Thoracic aorta (tissue), 2 donors: ENCODE measurements around the gene RGS17. TPM values are rescaled to one million over a fixed set of nuclear protein-coding genes. Genes with fewer than 3 reads are reported as not detected.
A peak's percentile ranks its signal among the peaks of the same experiment; 100 is the strongest.

Experiments used
- ATAC-seq: fragments of 150-250 bp; one replicate; pipeline ENCODE4 v1.8.0; 2017; ENCODE audit warnings: low read depth; ENCODE audit not compliant: insufficient number of reproducible peaks, low FRiP score
- DNase-seq: peaks from one replicate; pipeline ENCODE4 v3.0.0-alpha.2; 2020; ENCODE audit warnings: low spot score
- H3K27ac ChIP-seq, 2 donors: fragments of 200-600 bp; sonication (generic); 1 replicate in 1 of 2; 2 replicates in 1 of 2; pipeline ENCODE4 v1.5.1; 2016; ENCODE audit warnings: mild to moderate bottlenecking in 2 of 2, moderate library complexity in 2 of 2
- H3K27me3 ChIP-seq: fragments of 200-600 bp; sonication (generic); replicated peaks from 2 replicates; pipeline ENCODE4 v1.6.0; 2016; ENCODE audit warnings: mild to moderate bottlenecking; ENCODE audit not compliant: insufficient read depth
- H3K36me3 ChIP-seq: fragments of 200-600 bp; sonication (generic); one replicate; pipeline ENCODE4 v1.5.1; 2016
- H3K4me1 ChIP-seq, 2 donors: fragments of 200-600 bp; sonication (generic); 1 replicate in 1 of 2; 2 replicates in 1 of 2; pipeline versions ENCODE4 v1.5.1 to v1.6.0; 2016; ENCODE audit warnings: low read depth in 2 of 2, mild to moderate bottlenecking in 1 of 2; ENCODE audit not compliant: control insufficient read depth in 1 of 2
- H3K4me3 ChIP-seq: fragments of 200-600 bp; sonication (generic); 2 replicates; pipeline ENCODE4 v1.5.1; 2016; ENCODE audit warnings: mild to moderate bottlenecking
- H3K9me3 ChIP-seq: fragments of 200-600 bp; sonication (generic); 2 replicates; pipeline ENCODE4 v1.5.1; 2016
- total RNA-seq, 2 donors: library from RNA; depleted of rRNA; stranded (reverse); fragments of >200 nt; gene quantifications; one replicate each; pipeline versions ENCODE4 v1.1.0 to v1.2.3, GENCODE V29; 2016
- TF ChIP-seq, protein P1 (sequence below): fragments of 200-600 bp; sonication (generic); IDR thresholded peaks from one replicate; pipeline ENCODE4 v1.5.1; 2019; ENCODE audit warnings: antibody characterized with exemption

RGS17 gene, protein sequence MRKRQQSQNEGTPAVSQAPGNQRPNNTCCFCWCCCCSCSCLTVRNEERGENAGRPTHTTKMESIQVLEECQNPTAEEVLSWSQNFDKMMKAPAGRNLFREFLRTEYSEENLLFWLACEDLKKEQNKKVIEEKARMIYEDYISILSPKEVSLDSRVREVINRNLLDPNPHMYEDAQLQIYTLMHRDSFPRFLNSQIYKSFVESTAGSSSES
- 1 to 10 TPM; 3.4 to 3.7 TPM for total RNA-seq

- H3K27me3 ChIP-seq, result no peaks in the 10 kb centered on the region
- peak within 1 kb of the TSS; percentile 98 for H3K4me3 ChIP-seq
- ATAC-seq, result peak; percentile 62
- no peaks in the 10 kb centered on the region for H3K9me3 ChIP-seq
- no peaks in the 10 kb centered on the region for H3K36me3 ChIP-seq
- no peak for DNase-seq
- H3K27ac ChIP-seq, result peak within 1 kb of the TSS; percentile 64 to 79
- H3K4me1 ChIP-seq, result peaks cover 0 to 9% of the 10 kb centered on the region in 2 donors
- TF ChIP-seq, protein P1, sequence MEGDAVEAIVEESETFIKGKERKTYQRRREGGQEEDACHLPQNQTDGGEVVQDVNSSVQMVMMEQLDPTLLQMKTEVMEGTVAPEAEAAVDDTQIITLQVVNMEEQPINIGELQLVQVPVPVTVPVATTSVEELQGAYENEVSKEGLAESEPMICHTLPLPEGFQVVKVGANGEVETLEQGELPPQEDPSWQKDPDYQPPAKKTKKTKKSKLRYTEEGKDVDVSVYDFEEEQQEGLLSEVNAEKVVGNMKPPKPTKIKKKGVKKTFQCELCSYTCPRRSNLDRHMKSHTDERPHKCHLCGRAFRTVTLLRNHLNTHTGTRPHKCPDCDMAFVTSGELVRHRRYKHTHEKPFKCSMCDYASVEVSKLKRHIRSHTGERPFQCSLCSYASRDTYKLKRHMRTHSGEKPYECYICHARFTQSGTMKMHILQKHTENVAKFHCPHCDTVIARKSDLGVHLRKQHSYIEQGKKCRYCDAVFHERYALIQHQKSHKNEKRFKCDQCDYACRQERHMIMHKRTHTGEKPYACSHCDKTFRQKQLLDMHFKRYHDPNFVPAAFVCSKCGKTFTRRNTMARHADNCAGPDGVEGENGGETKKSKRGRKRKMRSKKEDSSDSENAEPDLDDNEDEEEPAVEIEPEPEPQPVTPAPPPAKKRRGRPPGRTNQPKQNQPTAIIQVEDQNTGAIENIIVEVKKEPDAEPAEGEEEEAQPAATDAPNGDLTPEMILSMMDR, result no peak
Measured at GRCh38 chr6:153131037-153131981, at the start of gene RGS17. Gene RGS17 (minus strand): TSS chr6:153131282. CDS start chr6:153044018, 87,264 bp downstream.

DNA sequence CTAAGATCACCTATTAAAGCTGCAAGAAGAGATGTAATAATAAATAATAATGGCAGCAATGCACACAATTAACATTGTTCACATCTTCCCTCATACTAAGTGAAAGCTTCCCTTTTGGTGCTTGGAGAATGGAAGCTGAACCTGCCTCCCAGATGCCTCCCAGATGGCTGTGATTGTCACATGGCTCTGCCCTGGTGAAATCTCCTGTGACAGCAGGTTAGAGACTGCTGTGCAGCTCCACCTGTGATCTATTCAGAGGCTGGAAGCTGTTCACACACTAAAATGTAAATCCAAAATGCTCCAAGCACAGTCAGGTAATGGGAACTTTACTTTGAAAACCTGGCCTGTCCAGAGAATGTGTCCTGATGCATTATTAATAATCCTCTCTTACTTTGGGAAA lies 41.7 kb upstream of the RGS17 start:
- Histone ChIP-seq H3K27me3 (no peaks in the 10 kb centered on the region), H3K9me3 (no peaks in the 10 kb centered on the region), H3K36me3 (no peaks in the 10 kb centered on the region), H3K4me3 (no peak overlapping the region), H3K27ac (no peak overlapping the region), H3K4me1 (no peaks in the 10 kb centered on the region)
- DNase-seq (no peak), ATAC-seq (no peak)
- TF ChIP-seq, protein P1, result no peak

DNA sequence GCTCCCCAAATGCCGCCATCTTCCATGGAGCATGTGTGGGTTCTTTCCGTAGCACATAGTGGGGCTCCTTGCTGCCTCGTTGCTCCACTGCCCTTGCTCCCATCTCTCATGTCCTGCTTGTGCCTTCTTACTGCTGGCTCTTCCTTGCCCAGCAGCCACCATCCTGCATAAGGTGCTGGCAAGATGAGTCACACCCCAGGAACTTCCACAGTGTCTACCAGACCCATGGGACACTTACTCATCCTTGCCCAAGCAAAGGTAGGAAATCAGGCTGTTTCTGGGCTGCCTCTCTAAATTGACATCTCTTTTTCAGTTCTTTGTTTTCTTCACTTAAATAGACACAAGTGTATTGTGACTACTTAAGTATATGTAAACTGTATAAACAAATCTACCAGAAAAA lies 39.4 kb upstream of the RGS17 start:
- Histone ChIP-seq H3K9me3 (no peaks in the 10 kb centered on the region), H3K27me3 (no peaks in the 10 kb centered on the region), H3K4me1 (no peaks in the 10 kb centered on the region), H3K4me3 (no peak overlapping the region), H3K36me3 (no peaks in the 10 kb centered on the region), H3K27ac (no peak overlapping the region)
- TF ChIP-seq, protein P1, result no peak
- DNase-seq (no peak), ATAC-seq (no peak)

DNA sequence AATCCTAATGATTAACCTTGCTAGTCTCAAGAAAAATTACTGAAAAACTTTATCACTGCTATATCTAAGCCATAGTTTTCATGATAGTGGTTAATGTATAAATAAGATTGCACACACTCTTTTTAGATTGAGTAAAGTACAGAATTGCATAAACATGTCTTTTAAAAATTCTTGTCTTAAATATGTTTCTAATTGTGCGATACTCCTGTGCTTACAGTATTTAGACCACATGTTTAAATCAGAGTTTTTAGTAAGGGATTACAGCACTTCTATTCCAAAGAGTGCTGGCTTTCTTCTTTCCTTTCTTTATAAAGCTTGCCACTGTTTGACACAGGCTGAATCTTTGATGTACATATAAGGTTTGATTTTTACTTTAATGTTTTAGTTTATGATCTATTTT lies 36.8 kb upstream of the RGS17 start:
- H3K27ac ChIP-seq, result no peak overlapping the region
- H3K4me1 ChIP-seq, result no peaks in the 10 kb centered on the region
- H3K27me3 ChIP-seq, result no peaks in the 10 kb centered on the region
- no peaks in the 10 kb centered on the region for H3K36me3 ChIP-seq
- no peak overlapping the region for H3K4me3 ChIP-seq
- no peak for DNase-seq
- TF ChIP-seq, protein P1, result no peak
- ATAC-seq, result no peak
- H3K9me3 ChIP-seq, result no peaks in the 10 kb centered on the region
